GM12892 (cell line): ENCODE results near the gene ACD.
A peak's percentile ranks its signal among the peaks of the same experiment; 100 is the strongest.

Source experiments
- DNase-seq: peaks from one replicate; pipeline ENCODE4 v3.0.0; 2011; ENCODE audit not compliant: insufficient read length
- FAIRE-seq: peaks from 2 replicates; lab custom pipeline; 2011; peaks lifted over from hg19 to GRCh38; lab: Jason Lieb, UNC
- POLR2A ChIP-seq: IDR thresholded peaks from 2 replicates; pipeline ENCODE4 v1.6.1; 2011; ENCODE audit warnings: low read depth, low read length, control low read depth
- POLR2AphosphoS5 ChIP-seq: IDR thresholded peaks from 2 replicates; pipeline ENCODE4 v1.6.1; 2011; ENCODE audit warnings: low read depth, low read length, control low read depth
- TAF1 ChIP-seq: IDR thresholded peaks from 2 replicates; pipeline ENCODE4 v1.6.1; 2011; ENCODE audit warnings: low read depth, mild to moderate bottlenecking, control low read depth, low read length, borderline replicate concordance

Gene ACD

GRCh38 chr16:67657017-67657608, 2.9 kb downstream of the ACD start:
- no peak for FAIRE-seq
- no peak for TF ChIP-seq TAF1
- TF ChIP-seq POLR2AphosphoS5, result no peak
- no peak; the same call in 1 of the 2 replicates for TF ChIP-seq POLR2A
- no peak for DNase-seq

- TF ChIP-seq POLR2A (0 out of 2 replicates have a peak, but pooled peaks have one; percentile 38), TAF1 (no peak)
- DNase-seq (no peak), FAIRE-seq (no peak)
Measured at GRCh38 chr16:67656344-67657016, 3.6 kb downstream of the ACD start.

GRCh38 chr16:67655363-67655762, 4.7 kb downstream of the ACD start:
- TF ChIP-seq POLR2AphosphoS5 (no peak), POLR2A (no peak), TAF1 (no peak)
- FAIRE-seq (no peak), DNase-seq (no peak)

GRCh38 chr16:67654403-67654911, 5.6 kb downstream of the ACD start:
- no peak for TF ChIP-seq TAF1
- TF ChIP-seq POLR2A, result no peak
- TF ChIP-seq POLR2AphosphoS5, result no peak
- FAIRE-seq (no peak), DNase-seq (no peak)

- DNase-seq (no peak), FAIRE-seq (no peak)
- TF ChIP-seq TAF1 (no peak), POLR2A (no peak), POLR2AphosphoS5 (no peak)
Measured at GRCh38 chr16:67653789-67654402, 6.2 kb downstream of the ACD start.

GRCh38 chr16:67653128-67653788, 6.8 kb downstream of the ACD start:
- DNase-seq (no peak), FAIRE-seq (no peak)
- no peak for TF ChIP-seq TAF1
- no peak for TF ChIP-seq POLR2A
- no peak for TF ChIP-seq POLR2AphosphoS5

GRCh38 chr16:67652578-67653127, 7.4 kb downstream of the ACD start:
- no peak for TF ChIP-seq TAF1
- TF ChIP-seq POLR2AphosphoS5, result no peak
- TF ChIP-seq POLR2A, result no peak
- no peak for DNase-seq
- no peak for FAIRE-seq

GRCh38 chr16:67651847-67652246, 8.2 kb downstream of the ACD start:
- DNase-seq, result no peak
- TF ChIP-seq POLR2A, result no peak
- TF ChIP-seq TAF1, result no peak
- no peak for TF ChIP-seq POLR2AphosphoS5
- no peak for FAIRE-seq

GRCh38 chr16:67651039-67651438, 9.0 kb downstream of the ACD start:
- FAIRE-seq (no peak), DNase-seq (no peak)

GRCh38 chr16:67650023-67650422, 10.0 kb downstream of the ACD start:
- TF ChIP-seq POLR2A (no peak), POLR2AphosphoS5 (no peak), TAF1 (no peak)
- no peak for DNase-seq
- no peak for FAIRE-seq

More at GRCh38 chr16:67651039-67651438, 9.0 kb downstream of the ACD start:
- TF ChIP-seq TAF1, result no peak

GRCh38 chr16:67649494-67649931, 10.5 kb downstream of the ACD start:
- no peak for TF ChIP-seq POLR2AphosphoS5
- TF ChIP-seq POLR2A, result no peak
- no peak for TF ChIP-seq TAF1
- DNase-seq (no peak), FAIRE-seq (no peak)
